IPS DF 4.7 (cell line): ENCODE measurements around the gene ZNF441.
"Not testable (repeated sequence)": the region's sequence is repeated elsewhere in the genome, so short reads cannot be mapped to it uniquely, and the experiment has no call there.

Source experiments
- DNase-seq: peaks from one replicate; pipeline ENCODE4 v3.0.0-alpha.2; 2013; ENCODE audit warnings: low spot score; ENCODE audit errors: extremely low read depth

The ZNF441 gene

DNA sequence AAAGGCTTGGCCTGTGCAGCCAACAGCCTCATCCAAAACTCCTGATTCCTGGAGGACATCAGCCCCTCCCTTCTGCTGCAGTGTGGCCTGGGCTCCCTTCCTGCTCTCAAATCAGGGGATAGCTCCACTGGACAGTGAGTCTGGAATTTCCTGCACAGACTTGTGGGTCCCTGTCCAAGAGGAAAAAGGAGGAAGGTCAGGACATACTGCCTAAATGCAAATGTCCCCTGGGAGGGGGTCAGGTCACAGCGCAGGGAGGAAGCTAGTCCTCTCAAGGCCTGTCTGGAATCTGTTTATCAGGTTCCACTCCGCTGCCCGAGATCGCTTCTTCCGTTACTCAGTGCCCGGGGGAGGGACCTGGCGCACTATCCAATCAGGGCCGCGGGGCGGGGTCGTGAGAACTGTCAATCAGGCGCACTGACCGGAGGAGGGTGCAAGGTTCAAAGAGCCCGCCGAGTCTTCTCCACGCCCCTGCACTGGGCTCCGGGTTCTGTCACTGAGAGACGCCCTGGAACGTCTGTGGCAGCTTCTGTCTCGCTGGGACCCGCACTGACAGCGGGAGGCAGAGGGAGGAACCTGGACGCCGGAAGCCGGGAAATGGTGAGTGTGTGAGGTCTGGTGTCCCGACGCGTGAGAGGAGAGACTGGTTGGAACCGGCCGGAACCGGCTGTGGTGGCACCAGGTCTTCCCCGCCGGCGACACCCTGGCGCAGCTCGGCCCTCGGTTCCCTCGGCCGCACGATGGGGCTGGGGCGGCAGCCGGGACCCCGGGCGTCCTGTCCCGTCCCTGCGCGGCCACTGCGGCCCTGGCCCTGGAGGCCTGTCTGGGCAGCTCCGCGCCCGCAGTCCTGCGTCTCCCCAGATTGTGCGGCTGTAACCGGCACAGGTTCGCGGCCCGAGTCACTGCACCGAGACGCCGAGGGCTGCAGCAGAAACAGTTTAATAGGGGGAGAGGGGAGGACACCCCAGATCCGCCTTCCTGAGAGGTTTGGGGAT lies at the start of gene ZNF441:
ZNF441 (plus strand) TSS at position 404 of the 995 bp plus-strand sequence; CDS start at position 598, 194 bp downstream.
- peak; percentile 64 for DNase-seq

DNA sequence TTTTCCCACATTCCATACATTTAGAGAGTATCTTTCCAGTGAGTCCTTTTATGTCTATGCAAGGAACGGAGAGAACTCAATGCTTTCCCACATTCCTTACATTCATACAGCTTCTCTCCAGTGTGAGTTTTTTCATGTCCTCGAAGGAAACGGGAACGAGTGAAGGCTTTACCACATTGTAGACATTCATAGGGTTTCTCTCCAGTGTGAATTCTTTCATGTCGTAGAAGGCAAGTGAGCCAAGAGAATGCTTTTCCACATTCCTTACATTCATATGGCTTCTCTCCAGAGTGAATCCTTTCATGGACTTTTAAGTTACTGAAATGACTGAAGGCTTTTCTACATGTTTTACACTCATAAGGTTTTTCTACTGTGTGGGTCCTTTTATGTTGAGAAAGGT lies 45.1 kb upstream of the ZNF441 start:
- DNase-seq = no peak

GRCh38 chr19:11722414-11722813 lies 44.4 kb upstream of the ZNF441 start:
- DNase-seq = no peak

DNA sequence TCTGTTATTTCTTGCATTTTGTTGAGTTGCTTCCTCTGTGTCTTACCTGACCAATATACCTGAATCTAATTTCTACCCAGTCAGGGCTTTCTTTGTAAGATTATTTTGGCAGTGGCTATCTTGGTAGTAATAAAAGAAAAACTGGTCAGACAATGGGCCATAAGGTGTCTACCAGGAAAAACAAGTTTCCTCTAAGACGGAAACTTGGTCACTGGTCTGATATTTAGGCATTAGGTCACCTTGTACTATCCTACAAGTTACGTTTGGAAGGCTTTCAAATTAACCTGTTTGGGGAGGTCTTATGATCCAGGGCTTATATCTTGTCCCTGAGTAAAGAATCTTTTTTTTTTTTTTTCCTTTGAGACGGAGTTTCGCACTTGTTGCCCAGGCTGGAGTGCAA lies 37.2 kb upstream of the ZNF441 start:
- no peak for DNase-seq

DNA sequence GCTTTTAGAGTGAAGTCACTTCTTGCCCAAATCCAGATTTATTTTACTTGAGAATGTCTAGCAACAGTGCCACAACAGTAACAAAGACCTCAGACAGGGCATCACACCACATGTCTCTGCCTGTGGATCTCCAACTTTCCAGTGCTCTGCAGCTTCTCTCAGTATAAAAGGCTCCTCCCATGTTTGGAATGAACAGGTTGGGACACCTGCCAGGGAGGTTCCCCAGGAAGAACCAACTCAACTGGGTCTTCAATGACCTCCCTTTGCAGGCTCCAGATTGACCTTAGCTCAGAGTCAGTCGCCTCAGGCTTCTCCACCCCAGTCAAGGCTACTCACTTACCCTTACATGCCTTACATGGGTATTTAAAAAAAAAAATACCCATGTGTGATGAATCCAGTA lies 31.4 kb upstream of the ZNF441 start:
- DNase-seq = no peak

- no peak for DNase-seq
Measured at GRCh38 chr19:11736696-11737095, 30.1 kb upstream of the ZNF441 start.

DNA sequence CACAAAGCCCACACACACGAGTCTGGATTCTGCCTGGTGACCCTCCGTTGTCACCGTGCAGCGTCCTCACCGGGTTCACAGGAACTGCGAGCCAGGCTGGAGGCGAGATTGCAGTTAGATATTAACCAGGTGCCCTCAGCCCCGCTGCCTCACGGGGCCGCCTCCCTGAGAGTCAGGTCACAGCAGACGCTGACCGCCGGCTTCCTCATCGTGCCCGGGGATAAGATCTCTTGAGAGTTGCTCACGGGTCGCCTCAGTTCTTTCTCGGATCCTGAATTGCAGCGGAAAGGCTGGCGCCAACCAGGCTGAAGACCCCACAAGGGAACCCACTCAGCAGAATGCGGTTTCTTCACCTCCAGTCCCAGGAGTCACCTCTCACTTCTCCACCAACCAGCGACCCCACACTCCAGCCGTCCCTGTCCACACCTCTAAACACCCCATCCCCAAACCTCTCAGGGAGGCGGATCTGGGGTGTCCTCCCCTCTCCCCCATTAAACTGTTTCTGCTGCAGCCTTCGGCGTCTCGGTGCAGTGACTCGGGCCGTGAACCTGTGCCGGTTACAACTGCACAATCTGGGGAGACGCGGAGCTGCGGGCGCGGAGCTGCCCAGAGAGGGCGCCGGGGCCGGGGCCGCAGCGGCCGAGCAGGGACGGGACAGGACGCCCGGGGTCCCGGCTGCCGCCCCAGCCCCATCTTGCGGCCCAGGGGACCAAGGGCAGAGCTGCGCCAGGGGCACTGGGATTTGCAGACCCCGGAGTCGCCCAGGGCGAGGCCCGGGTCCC lies 28.6 kb upstream of the ZNF441 start:
- DNase-seq = no peak

- DNase-seq = peak; percentile 90
Measured at GRCh38 chr19:11738746-11739620, 27.8 kb upstream of the ZNF441 start, which contains the start of gene ZNF823. Gene ZNF823 (minus strand): TSS chr19:11738946. CDS start chr19:11738819, 127 bp downstream.

- no peak for DNase-seq
Measured at GRCh38 chr19:11745869-11746268, 20.9 kb upstream of the ZNF441 start.

- DNase-seq = no peak
Measured at GRCh38 chr19:11747277-11747676, 19.5 kb upstream of the ZNF441 start.

- no peak for DNase-seq
Measured at GRCh38 chr19:11749751-11750150, 17.0 kb upstream of the ZNF441 start.

- no peak for DNase-seq
Measured at GRCh38 chr19:11752244-11752736, 14.5 kb upstream of the ZNF441 start.

DNA sequence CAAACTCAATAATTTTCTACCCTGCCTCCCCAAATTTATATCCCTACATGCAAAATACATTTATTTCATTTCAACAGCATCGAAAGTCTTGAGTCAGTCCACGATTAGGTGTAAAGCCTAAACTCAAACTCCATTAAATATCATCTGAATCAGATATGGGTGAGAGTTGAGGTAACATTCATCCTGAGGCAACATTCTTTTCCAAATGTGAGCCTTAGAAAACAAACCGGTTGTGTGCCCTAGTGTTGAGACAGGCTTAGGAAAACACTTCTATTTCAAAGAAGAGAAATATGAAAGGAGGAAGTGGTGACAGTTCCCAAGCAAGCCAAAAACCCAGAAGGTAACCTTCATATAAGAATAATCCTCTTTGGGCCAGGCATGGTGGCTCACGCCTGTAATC lies 12.1 kb upstream of the ZNF441 start:
- no peak for DNase-seq

DNA sequence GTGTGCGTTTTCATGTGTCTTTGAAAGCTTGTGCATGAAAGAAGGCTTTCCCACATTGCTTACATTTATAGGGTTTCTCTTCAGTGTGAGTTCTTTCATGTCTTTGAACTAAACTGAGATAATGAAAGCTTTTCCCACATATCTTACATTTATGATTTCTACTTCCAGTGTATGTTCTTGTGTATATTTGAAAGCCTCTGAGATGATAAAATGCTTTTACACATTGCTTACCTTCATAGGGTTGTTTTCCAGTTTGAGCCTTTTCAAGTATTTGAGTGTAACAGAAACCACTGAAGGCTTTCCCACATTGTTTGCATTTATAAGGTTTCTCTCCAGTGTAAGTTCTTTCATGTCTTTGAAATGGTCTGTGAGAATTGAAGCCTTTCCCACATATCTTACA lies 9.8 kb upstream of the ZNF441 start:
- DNase-seq = no peak

- no peak for DNase-seq
Measured at GRCh38 chr19:11759805-11760204, 7.0 kb upstream of the ZNF441 start.

DNA sequence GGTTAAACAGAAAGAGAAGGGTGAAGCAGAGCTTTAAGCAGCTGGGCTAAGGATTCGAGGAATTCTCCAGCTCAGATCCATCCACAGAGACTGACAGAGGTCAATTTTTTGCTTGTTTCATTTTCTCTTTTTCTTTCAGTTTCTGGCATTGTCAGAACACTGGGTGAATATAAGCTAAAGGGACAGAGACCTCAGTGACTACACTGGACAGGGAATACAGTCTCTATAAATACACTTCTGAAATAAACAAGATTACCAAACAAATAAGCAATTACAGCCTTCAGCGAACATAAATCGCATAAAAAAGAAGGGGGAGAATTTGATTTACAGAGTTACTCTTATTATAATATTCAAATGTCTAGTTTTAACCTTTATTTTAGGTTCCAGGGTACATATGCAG lies 3.7 kb upstream of the ZNF441 start:
- DNase-seq = no peak

DNA sequence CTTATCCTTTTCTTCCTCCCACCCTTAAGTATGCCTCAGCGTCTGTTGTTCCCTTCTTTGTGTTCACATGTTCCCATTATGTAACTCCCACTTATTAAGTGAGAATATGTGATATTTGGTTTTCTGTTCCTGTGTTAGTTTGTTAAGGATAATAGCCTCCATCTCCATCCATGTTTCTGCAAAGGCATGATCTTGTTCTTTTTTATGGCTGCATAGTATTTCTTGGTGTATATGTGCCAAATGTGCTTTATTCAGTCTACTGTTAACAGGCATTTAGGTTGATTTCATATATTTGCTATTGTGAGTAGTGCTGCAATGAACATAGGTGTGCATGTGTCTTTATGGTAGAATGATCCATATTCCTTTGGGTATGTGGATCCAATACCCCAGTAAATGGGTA lies 3.2 kb upstream of the ZNF441 start:
- DNase-seq = no peak

DNA sequence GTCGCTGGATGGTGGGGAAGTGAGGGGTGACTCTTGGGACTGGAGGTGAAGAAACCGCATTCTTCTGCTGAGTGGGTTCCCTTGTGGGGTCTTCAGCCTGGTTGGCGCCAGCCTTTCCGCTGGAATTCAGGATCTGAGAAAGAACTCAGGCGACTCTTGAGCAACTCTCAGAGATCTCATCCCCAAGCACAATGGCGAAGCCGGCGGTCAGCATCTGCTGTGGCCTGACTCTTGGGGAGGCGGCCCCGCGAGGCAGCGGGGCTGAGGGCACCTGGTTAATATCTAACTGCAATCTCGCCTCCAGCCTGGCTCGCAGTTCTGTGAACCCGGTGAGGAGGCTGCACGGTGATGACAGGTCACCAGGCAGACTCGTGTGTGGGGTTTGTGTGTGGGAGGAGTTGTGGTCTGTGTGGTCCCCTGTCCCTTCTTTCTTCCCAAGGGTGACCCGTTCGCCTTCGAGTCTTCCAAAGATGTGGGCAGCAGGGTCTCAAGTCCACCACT lies 883 bp downstream of the ZNF441 start:
- DNase-seq = no peak

DNA sequence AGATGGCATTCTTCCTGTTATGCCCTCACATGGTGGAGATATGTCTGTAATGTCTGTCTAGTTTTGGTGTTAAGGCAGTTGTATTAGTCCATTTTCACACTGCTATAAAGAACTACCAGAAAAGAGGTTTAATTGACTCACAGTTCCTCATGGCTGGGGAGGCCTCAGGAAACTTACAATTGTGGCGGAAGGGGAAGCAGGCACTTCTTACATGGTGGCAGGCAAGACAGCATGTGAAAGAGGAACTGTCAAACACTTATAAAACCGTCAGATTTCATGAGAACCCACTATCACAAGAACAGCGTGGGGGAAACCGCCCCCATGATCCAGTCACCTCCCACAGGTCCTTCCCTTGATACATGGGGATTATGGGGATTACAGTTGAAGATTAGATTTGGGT lies 3.2 kb downstream of the ZNF441 start:
- DNase-seq = no peak

DNA sequence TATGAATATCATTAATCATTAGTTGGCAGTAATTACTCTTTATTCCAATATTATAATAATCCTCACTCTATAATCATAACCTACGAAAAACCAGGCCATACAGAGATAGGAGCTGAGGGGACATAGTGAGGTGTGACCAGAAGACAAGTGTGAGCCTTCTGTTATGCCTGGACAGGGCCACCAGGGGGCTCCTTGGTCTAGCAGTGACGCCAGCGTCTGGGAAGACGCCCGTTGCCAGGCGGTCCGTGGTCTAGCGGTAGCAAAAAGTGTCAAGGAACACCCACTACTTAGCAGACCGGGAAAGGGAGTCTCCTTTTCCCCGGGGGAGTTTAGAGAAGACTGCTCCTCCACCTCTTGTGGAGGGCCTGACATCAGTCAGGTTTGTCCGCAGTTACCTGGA lies 4.7 kb downstream of the ZNF441 start:
- not testable (repeated sequence) for DNase-seq

DNA sequence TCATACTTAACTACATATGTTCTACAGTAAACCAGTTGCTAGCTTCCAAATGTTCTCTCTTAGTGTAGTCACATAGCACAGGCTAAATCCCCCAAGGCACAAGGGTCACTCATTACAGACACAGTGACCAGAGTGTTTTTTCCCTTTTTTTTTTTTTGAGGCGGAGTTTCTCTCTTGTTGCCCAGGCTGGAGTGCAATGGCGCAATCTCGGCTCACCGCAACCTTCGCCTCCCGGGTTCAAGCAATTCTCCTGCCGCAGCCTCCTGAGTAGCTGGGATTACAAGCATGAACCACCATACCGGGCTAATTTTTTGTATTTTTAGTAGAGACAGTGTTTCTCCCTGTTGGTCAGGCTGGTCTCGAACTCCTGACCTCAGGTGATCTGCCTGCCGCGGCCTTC lies 9.9 kb downstream of the ZNF441 start:
- not testable (repeated sequence) for DNase-seq
